Activated T-helper 2 cell treated with anti-CD3 and anti-CD28 coated beads, Interferon-gamma antibody, Interleukin-2, Interleukin-4, amounts not matched to agents 10 μg/mL and 5 μg/mL and 100 μg/mL, durations not matched to agents 14 hours and 24 hours and 36 hours (primary cell): ENCODE measurements around the gene TTLL3. TPM values are rescaled to one million over a fixed set of nuclear protein-coding genes. Genes with fewer than 3 reads are reported as not detected.
"Not testable (repeated sequence)": the region's sequence is repeated elsewhere in the genome, so short reads cannot be mapped to it uniquely, and the experiment has no call there.

ENCODE experiments used
- DNase-seq: peaks from one replicate; pipeline ENCODE4 v3.0.0; 2021; ENCODE audit warnings: low spot score
- H3K27ac Mint-ChIP-seq: one replicate; pipeline ENCODE4 v1.8.0; 2021; ENCODE audit warnings: mixed read lengths
- H3K27me3 Mint-ChIP-seq: one replicate; pipeline ENCODE4 v1.8.0; 2021; ENCODE audit warnings: low read depth, mixed read lengths
- H3K36me3 Mint-ChIP-seq: one replicate; pipeline ENCODE4 v1.8.0; 2021; ENCODE audit warnings: low read depth, mixed read lengths
- H3K4me1 Mint-ChIP-seq: one replicate; pipeline ENCODE4 v1.8.0; 2021; ENCODE audit warnings: low read depth, mixed read lengths
- H3K4me3 Mint-ChIP-seq: one replicate; pipeline ENCODE4 v1.8.0; 2021; ENCODE audit warnings: low read depth, mild to moderate bottlenecking, moderate library complexity, mixed read lengths
- H3K9me3 Mint-ChIP-seq: one replicate; pipeline ENCODE4 v1.8.0; 2021; ENCODE audit warnings: mixed read lengths
- intact Hi-C: fragments of 100-400 bp; cut with micrococcal nuclease; formaldehyde crosslinking; loops from one replicate; pipeline ENCODE4 v1.15.1; 2023
- total RNA-seq: library from RNA; stranded (reverse); gene quantifications from 2 replicates; pipeline ENCODE4 v1.2.3, GENCODE V29; 2022

Gene TTLL3
- 51.0 and 56.5 TPM in 2 replicates for total RNA-seq

- H3K36me3 Mint-ChIP-seq = peaks cover 71% of the 10 kb centered on the region
These were observed at the start of gene TTLL3 for GRCh38 chr3:9809615-9810432. TTLL3 (plus strand) TSS chr3:9810262; CDS start chr3:9810662, 400 bp downstream.

GRCh38 chr3:9760779-9761505 is 49.1 kb upstream of the TTLL3 start:
- peaks cover 2% of the 10 kb centered on the region for H3K4me1 Mint-ChIP-seq
- H3K36me3 Mint-ChIP-seq = peaks cover 74% of the 10 kb centered on the region
- no peak for DNase-seq
- intact Hi-C loops = no loop called here
- H3K27ac Mint-ChIP-seq = no peak overlapping the region
- H3K4me3 Mint-ChIP-seq = no peak overlapping the region
- H3K9me3 Mint-ChIP-seq = no peaks in the 10 kb centered on the region
- H3K27me3 Mint-ChIP-seq = no peaks in the 10 kb centered on the region

More at GRCh38 chr3:9809615-9810432, at the start of gene TTLL3:
- peak; percentile 26 for DNase-seq
- intact Hi-C loops = loop anchor here (5.0 kb wide), 2 partner anchors 43 to 58 kb away; partner anchors contain the start of gene CAMK1
- peaks cover 32% of the 10 kb centered on the region for H3K4me1 Mint-ChIP-seq
- peak within 1 kb of the TSS; percentile 85 for H3K27ac Mint-ChIP-seq
- H3K27me3 Mint-ChIP-seq = no peaks in the 10 kb centered on the region
- no peaks in the 10 kb centered on the region for H3K9me3 Mint-ChIP-seq
- H3K4me3 Mint-ChIP-seq = peak within 1 kb of the TSS; percentile 81

GRCh38 chr3:9761919-9762318 is 48.1 kb upstream of the TTLL3 start:
- Mint-ChIP-seq H3K9me3 (no peaks in the 10 kb centered on the region), H3K27ac (no peak overlapping the region), H3K27me3 (no peaks in the 10 kb centered on the region), H3K4me1 (peaks cover 4% of the 10 kb centered on the region), H3K4me3 (no peak overlapping the region), H3K36me3 (peaks cover 72% of the 10 kb centered on the region)
- intact Hi-C loops = no loop called here
- DNase-seq = no peak

GRCh38 chr3:9762871-9763270 is 47.2 kb upstream of the TTLL3 start:
- Mint-ChIP-seq H3K9me3 (no peaks in the 10 kb centered on the region), H3K27me3 (no peaks in the 10 kb centered on the region), H3K4me1 (peaks cover 12% of the 10 kb centered on the region), H3K4me3 (no peak overlapping the region), H3K27ac (no peak overlapping the region), H3K36me3 (peaks cover 75% of the 10 kb centered on the region)
- intact Hi-C loops = no loop called here
- DNase-seq = no peak

- Mint-ChIP-seq H3K27ac (no peak overlapping the region), H3K4me3 (no peak overlapping the region), H3K27me3 (no peaks in the 10 kb centered on the region), H3K4me1 (peaks cover 35% of the 10 kb centered on the region), H3K36me3 (peaks cover 55% of the 10 kb centered on the region), H3K9me3 (no peaks in the 10 kb centered on the region)
- no peak for DNase-seq
- intact Hi-C loops = loop anchor here (5.0 kb wide), 1 partner anchor 41 kb away; no protein-coding TSS in a partner anchor
These were observed 44.2 kb upstream of the TTLL3 start for GRCh38 chr3:9765865-9766264.

GRCh38 chr3:9767418-9767817 is 42.6 kb upstream of the TTLL3 start:
- peak overlapping the region; percentile 19 for H3K4me3 Mint-ChIP-seq
- intact Hi-C loops = loop anchor here (5.0 kb wide), 1 partner anchor 40 kb away; no protein-coding TSS in a partner anchor
- H3K4me1 Mint-ChIP-seq = peaks cover 36% of the 10 kb centered on the region
- H3K9me3 Mint-ChIP-seq = no peaks in the 10 kb centered on the region
- peak overlapping the region; percentile 18 for H3K27ac Mint-ChIP-seq
- no peaks in the 10 kb centered on the region for H3K27me3 Mint-ChIP-seq
- no peak for DNase-seq
- peaks cover 41% of the 10 kb centered on the region for H3K36me3 Mint-ChIP-seq

- Mint-ChIP-seq H3K27ac (peak overlapping the region; percentile 1), H3K36me3 (peaks cover 34% of the 10 kb centered on the region), H3K4me3 (peak overlapping the region; percentile 82), H3K4me1 (peaks cover 36% of the 10 kb centered on the region), H3K9me3 (no peaks in the 10 kb centered on the region), H3K27me3 (no peaks in the 10 kb centered on the region)
- no peak for DNase-seq
- intact Hi-C loops = loop anchor here (2.0 to 5.0 kb wide), 2 partner anchors 17 to 39 kb away; no protein-coding TSS in a partner anchor
These were observed 41.8 kb upstream of the TTLL3 start for GRCh38 chr3:9768141-9768775.

- H3K4me3 Mint-ChIP-seq = peak overlapping the region; percentile 82
- H3K36me3 Mint-ChIP-seq = peaks cover 32% of the 10 kb centered on the region
- intact Hi-C loops = loop anchor here (1.0 to 5.0 kb wide), 4 partner anchors 9 to 38 kb away; partner anchors contain the start of gene TADA3
- H3K4me1 Mint-ChIP-seq = peaks cover 36% of the 10 kb centered on the region
- peak overlapping the region; percentile 65 for H3K27ac Mint-ChIP-seq
- DNase-seq = no peak
- no peaks in the 10 kb centered on the region for H3K9me3 Mint-ChIP-seq
- no peaks in the 10 kb centered on the region for H3K27me3 Mint-ChIP-seq
These were observed 41.0 kb upstream of the TTLL3 start for GRCh38 chr3:9769012-9769411.

GRCh38 chr3:9769426-9770275 is 40.4 kb upstream of the TTLL3 start, which contains the start of gene CAMK1:
CAMK1 (minus strand) TSS chr3:9769947; CDS start chr3:9767749, 2,198 bp downstream.
- Mint-ChIP-seq H3K4me1 (peaks cover 36% of the 10 kb centered on the region), H3K27ac (peak within 1 kb of the TSS; percentile 65), H3K27me3 (no peaks in the 10 kb centered on the region), H3K4me3 (peak within 1 kb of the TSS; percentile 82), H3K9me3 (no peaks in the 10 kb centered on the region), H3K36me3 (peaks cover 31% of the 10 kb centered on the region)
- peak; percentile 70 for DNase-seq
- intact Hi-C loops = loop anchor here (1.0 to 5.0 kb wide), 4 partner anchors 9 to 38 kb away; partner anchors contain the start of gene TADA3

GRCh38 chr3:9770276-9770812 is 39.7 kb upstream of the TTLL3 start:
- Mint-ChIP-seq H3K4me3 (peak overlapping the region; percentile 82), H3K27ac (peak overlapping the region; percentile 30), H3K9me3 (no peaks in the 10 kb centered on the region), H3K36me3 (peaks cover 26% of the 10 kb centered on the region), H3K4me1 (peaks cover 35% of the 10 kb centered on the region), H3K27me3 (no peaks in the 10 kb centered on the region)
- intact Hi-C loops = no loop called here
- no peak for DNase-seq

GRCh38 chr3:9771007-9771406 is 39.1 kb upstream of the TTLL3 start:
- H3K27me3 Mint-ChIP-seq, DNase-seq, intact Hi-C loops, H3K9me3 Mint-ChIP-seq: not testable (repeated sequence)
- Mint-ChIP-seq H3K4me1 (peaks cover 36% of the 10 kb centered on the region), H3K36me3 (peaks cover 21% of the 10 kb centered on the region), H3K4me3 (peak overlapping the region; percentile 82), H3K27ac (peak overlapping the region; percentile 39)
